ENCODE measurements around the gene ERN1.

ERN1 gene

DNA sequence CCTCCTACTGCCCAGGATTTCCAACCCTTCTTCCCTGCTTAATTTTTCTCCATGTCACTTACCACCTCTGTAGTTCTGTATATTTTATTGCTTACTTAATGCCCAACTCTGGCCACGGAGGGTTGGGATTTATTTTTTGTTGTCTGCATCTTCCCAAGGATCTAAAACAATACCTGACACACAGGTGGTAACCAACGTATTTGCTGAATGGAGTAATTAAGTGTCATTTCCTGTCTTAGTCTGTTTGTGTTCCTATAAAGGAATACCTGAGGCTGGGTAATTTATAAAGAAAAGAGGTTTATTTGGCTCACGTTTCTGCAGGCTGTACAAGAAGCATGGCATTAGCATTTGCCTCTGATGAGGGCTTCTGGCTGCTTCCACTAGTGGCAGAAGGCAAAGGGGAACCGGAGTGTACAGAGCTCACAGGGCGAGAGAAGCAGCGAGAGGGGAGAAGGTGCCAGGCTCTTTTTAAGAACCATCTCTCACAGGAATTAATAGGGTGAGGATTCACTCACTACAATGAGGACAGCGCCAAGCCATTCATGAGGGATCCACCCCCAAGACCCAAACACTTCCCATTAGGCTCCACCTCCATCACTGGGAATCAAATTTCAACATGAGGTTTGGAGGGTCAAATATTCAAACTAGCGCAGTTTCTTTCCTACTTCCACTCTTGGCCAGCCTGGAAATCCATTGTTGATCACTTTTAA is 44.8 kb downstream of the ERN1 start:
- DNase-seq (ENCODE audit: low read depth, low spot score) = no peak

DNA sequence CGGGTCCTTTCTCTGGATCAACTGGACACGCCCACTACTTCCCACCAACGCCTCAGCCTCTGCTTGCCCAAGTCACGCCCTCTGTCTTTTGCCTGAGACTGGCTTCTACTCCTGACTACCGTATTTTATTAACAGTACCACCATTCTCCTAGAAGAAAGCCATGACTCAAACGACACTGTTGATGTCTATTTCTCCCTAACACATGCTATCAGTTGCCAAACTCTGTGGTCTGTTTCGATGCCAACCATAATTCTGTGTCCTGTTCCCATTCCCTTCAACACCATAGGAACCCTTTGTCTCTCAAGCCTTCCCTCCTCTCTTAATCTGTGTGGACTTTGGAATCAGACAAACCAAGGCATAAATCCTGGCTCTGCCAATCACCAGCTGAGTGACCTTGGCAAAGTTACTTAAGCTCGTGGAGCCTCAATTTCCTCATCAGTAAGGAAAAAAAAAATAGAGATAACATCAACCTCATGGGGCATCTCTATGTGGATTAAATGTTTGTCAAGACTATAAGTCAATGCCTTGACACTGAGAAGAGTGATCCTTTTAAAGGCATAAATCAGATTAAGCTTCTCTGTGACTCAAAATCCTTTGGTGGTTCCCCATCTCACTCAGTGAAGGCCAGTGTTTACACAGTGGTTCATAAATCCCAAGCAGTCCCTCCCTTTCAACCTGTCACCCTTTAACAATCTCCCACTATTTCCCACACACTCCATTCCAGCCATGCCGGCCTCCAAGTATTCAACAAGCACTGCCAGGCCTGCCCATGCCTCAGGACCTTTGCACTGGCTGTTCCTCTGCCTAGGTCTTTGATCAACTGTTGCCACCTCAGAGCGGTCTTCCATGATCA is 45.6 kb downstream of the ERN1 start:
- DNase-seq (ENCODE audit: low read depth, low spot score) = no peak

DNA sequence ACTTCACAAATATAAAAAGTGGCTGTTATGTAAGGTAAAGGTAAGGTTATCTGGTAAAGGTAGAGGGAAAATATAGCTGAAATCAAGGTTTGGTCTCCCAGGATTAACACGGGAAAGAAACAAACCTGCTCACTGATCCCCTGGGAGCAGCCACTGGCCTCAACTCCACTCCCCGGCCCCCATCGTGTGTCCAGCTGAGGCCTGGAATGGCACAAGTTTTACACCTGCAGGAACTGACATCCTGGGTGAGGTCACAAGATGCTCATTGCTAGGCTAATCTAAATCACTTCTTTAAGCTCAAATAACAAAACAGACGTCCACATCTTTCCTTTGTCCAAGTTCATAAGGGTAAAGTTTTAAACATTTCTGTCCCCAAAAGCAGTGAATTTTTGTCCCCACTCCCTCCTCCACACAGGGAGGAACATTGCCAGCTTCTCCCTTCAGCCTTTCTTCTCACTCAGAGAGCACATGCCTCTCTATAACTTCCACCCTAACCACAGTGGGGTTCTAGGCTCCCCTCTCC is 46.3 kb downstream of the ERN1 start:
- DNase-seq (ENCODE audit: low read depth, low spot score) = no peak

DNA sequence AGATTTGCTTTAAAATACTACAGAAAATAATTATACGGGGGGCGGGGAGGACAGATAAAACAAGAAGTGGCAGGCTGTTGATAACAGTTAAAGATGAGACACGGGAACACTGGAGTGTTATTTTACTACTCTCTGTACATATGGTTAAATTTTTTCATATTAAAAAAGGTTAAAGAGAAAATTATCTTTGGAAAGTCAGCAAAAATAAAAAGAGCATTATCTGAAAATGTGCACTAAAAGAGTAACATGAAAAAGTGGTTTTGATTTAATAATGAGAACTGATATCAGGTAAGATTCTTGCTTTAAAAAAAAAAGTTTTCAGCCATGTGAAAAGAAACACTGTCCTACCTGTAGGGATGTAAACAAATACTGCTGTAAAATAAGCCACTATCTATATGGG is 46.9 kb downstream of the ERN1 start:
- DNase-seq (ENCODE audit: low read depth, low spot score) = no peak

DNA sequence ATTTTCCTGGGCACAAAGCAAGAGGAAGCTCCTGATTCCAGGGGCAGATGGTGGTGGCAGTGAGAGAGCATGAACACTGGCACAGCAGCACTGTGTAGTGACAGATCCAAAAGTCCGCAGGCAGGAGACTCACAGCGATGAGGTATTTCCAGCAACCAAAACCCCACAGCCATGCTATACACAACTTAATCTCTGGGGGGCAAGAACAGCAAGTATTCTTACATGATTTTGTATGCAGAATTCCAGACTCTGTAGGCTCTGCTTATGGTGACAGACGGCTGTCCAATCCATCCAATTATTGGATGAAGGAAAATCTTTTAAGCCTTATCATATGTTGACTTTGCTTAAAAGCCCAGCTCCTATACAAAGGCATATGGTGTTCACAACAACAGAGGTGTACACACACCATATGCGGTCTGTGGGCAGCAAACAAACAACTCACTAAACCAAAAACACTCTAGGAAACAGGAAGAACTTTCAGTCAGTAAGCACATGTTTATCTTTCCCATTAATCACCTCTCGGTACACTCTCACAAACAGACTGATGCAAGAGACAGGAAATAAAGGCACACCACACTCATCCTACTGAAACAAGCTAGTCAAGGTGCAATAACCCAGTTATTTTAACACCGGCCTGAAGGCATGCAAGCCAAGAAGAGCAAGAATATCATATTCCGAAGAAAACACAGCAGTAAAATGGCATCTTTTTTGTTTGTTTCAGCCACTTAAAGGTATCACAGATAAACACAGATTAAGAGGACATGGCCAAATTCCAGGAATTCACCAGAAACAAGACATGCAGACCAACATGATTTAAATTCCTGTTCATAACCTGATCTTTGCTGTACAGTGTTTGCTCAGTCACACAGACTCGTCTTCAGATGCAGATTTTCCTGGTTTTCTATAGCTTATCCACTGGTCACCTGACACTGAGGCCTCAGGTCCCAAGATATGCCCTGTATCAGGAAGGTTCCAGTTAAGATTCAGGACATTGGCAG is 47.8 kb downstream of the ERN1 start:
- no peak for DNase-seq (ENCODE audit: low read depth, low spot score)

DNA sequence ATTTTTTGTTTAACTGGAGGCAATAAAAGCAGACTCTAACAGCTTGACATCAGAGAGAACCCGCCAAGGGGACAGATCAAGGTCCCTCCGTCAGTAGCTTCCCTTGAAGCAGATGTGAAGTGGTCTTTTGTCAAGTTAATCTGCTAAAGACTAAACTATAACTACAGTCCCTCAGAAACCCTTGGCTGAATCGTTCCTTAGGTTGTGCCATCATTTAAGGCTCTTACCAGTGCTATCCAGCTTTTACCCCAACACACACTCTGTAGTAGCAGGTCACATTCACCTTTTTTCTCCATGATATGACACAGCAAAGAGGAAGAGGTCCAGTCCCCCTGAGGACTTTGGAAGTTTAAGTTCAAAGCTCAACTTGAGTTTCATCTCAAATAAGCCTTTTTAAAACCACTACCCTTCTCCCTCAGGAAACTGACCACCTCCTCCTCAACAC is 49.7 kb downstream of the ERN1 start:
- no peak for DNase-seq (ENCODE audit: low read depth, low spot score)

DNA sequence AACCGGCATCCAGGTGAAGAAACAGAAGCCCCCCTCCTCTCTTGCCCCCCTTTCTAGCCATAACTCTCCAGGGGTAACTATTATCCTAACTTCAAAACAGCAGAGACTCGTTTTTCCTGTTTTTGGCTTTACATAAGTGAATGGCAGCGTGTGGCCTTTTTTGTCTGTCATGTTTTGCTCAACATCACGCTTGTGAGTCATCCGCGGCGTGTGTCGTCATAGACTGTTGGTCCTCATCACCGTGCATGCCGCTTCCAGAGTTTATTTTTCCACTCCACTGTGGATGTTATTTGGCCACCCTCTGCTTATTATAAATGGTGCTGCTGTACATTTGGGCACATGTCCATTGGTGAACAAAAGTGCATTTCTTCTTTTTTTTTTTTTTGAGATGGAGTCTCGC is 52.6 kb downstream of the ERN1 start:
- DNase-seq (ENCODE audit: low read depth, low spot score) = no peak

DNA sequence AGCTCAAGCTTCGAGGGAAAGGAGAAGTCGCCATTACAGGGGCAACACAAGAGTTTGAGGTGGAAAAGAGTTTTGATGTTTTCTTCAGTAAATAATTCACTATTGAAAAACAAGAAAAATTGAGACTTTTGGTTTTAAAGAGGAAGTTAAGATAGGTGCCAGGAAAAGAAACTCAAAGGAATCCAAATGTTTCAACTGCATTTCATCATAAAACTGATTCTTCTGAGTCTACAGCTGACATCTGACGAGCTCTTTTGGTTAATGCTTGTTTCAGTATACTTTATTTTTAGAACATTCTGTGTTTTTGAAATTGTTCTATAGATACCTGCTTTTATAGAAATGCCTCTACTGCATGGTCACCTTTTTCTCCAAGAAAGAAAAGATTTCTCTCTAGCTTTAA is 54.0 kb downstream of the ERN1 start:
- DNase-seq (ENCODE audit: low read depth, low spot score) = no peak

DNA sequence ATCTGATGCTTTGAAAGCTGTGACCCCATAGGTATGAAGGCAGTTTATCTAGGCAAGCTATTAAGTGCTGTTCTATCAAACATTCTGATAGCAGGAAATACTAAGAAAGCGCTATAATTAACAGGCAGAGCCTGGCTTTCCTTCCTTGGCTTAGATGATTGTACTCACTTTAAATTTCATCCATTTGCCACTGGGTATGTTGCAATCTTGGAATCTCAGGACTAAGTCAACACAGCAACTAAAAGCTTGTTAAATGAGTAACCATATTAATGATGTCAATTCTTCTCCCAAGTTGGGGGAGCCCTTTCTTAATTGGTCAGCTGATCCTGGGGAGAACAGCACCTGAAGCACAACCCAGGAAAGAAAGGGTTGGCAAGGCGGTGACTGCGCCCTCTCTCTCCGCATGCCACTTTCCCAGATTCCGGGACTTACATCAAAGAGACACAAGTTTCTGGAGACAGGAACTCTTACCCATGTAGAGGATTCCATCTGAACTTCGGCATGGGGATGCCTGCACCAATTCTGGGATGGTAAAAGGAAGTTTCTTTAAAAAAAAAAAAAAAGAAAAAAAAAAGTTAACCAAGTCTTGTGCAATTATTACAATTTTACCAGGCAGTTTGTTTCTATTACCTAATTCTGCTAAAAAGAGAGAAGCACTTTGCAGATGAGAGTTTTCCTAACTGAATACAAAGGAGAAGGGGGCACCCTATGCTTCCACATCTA is 55.1 kb downstream of the ERN1 start:
- DNase-seq (ENCODE audit: low read depth, low spot score) = no peak

DNA sequence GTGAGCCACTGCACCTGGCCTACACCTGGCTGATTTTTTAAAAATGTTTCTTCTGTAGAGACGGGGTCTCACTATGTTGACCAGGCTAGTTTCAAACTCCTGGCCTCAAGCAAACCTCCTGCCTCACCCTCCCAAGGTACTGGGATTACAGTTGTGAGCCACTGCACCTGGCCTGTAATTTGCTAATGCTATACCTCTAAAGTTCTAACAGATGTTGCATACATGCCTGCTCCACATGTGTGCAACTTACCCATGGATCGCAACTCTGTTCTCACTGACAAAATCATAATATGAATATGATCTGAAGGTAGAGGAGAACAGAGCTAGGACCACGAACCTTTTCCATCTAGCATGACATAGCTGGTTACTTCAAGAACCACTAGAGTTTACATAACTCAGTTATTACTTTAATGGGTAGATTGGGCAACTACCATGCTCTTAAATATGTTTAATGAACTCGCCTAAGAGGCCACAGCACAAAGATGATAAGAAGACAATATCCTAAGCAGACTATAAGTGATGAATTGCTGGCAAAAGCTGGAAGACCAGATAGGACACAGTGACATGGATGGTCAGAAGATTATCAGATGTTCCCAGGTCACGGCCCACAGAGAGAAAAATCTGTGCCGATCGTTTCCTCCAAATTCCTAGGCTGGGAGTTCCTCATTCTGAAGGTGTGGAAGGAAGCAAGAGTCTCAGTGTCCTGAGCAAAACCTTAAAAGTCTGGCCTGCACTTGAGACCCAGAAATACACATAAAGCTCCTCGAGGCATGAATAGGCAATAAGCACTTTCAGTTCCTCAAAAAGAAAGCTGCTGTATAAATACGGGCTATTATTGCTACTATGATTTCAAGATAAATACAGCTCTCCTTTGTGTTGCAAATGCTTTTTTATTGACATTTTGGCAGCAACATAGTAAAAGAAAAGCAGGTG is 55.9 kb downstream of the ERN1 start:
- no peak for DNase-seq (ENCODE audit: low read depth, low spot score)

DNA sequence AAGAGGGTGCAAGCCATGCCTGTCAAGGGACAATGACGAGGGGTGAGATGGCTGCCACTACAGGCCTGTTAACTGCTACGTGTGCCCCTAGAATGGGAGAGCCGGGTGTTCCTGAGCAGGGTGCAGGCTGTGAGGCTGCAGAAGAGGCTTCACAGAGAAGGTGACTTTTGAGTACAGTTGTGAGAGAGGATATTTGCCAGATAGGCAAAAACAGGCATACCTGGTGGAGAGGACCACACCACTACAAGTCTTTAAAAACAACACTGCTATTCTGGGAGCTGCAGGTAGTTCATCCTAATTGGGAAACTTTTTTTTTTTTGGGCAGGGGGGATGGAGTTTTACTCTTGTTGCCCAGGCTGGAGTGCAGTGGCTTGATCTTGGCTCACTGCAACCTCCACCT is 58.8 kb downstream of the ERN1 start:
- no peak for DNase-seq (ENCODE audit: low read depth, low spot score)

DNA sequence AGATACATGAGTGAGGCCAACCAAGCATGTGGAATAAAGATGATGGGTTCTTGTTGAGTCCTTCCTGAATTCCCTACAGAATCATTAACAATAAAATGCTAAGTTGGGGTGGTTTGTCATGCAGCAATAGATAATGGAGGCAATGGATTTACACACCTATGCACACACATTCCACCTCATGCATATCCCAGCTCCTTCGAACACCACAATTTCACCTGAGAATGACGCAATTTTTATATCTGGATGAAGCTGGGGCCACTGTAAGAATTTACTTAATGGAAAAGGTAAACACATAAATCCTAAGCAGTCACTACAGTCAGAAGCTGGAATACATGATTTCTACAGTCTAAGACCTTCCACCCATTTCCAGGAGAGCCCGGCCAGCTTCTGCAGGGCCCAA is 59.7 kb downstream of the ERN1 start:
- no peak for DNase-seq (ENCODE audit: low read depth, low spot score)

DNA sequence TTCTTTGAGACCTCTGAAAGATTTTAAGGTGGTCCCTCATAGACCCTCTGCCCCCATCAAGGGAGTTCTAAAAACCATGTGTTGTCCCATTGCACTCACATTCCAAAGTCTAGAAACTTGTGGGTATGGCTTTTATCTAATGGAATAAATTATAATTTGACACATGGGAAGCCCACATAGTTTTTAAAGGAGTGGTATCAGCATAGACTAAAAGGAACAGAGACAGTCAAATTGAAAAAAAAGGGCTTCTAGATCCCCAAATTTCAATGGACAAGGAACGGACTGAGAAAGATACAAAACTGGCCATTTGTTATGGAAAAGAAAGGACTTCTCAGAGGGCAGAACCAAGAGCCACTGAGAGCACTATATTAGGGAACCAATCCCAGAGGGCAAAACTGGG is 60.8 kb downstream of the ERN1 start:
- no peak for DNase-seq (ENCODE audit: low read depth, low spot score)

DNA sequence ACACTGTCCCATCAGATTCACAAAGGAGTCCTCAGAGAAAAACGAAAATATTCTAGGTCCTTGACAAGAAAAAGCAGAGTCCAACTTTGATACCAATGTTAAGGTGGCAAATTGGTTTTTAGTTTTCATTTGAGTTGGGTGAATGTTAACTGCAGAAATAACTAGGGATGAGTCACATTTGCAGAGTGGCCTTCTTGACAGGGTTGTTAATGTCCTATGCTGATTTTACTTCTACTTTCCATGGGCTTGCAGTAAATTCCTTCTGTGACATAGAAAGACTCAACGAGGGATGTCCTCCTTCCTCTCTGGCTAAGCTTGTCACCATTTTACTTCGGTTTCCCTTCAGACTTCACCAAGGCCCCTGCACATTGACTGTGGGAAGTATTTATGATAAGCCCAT is 62.3 kb downstream of the ERN1 start:
- DNase-seq (ENCODE audit: low read depth, low spot score) = no peak

DNA sequence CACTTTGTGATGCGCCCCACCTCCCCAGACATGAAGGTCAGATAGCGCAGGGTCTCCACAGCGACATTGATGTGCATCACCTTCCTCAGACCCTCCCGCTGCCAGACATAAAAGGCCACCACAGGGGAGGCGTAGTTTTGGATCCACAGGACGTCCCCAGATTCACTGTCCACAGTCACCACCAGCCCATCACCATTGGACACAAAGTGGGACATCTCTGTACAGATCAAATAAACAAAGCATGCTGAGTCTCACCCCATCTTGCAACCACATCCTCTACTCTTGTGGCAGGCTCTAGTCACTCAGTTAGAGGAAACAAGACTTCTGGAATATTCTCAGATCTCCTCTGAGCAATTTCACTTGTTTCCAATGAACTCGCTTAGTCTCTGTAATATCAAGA is 63.2 kb downstream of the ERN1 start:
- no peak for DNase-seq (ENCODE audit: low read depth, low spot score)

DNA sequence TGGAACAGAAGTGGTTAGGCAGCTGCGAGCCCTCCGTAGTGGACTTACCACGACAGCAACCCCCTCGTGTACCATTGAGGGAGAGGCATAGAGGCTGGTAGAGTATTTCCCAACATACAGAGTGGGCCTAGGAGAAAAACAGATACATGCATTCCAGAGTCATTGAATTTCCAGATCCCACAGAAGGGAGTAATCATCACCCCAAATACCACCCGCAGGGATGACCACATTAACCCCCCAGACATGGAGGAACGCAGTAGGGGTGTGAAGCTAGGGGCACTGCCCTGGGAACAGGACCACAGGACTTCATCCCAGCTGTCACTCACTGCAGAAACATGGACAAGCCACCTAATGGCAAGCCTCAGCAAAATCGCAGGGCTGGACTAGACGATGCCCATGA is 64.8 kb downstream of the ERN1 start:
- DNase-seq (ENCODE audit: low read depth, low spot score) = no peak

DNA sequence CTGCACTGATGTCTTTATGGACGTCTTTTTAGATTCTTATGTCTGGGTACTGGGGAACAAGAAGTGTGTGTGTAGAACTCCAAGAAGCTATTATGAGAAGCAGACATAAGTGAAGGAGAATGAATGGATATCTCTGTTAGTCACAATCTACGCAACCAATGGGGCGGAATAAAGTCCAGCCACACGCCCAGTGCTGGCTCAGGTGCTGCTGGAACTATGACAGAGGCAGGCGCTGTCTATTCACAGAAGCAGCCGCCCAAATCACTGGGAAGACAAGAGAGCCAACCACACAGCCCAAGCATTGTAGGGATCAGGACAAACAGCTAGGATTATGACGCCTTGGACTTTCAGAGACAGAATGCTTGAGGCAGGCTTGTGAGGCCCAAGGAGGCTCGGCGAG is 65.6 kb downstream of the ERN1 start:
- no peak for DNase-seq (ENCODE audit: low read depth, low spot score)

DNA sequence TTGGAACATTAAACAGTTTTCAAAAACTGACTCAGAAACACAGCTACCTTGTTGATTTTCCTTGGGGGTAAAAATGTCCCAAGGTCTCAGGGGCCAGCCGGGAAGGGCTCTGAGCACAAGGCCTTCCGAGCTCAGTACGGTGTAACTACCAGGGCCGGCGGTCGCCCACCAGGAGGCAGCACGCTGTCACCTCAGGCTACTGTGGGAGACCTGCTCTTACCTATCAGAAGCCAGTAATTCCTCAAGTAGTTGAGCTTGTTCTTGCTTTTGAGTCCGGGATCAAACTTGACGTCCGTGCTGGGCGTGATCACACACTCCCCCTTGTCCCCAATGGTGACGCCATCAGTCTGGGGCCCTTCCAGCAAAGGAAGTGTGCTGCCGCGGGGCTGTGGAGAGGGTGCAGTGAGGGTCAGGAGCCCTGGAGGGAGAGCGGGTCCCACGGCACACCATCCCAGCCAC is 66.1 kb downstream of the ERN1 start:
- no peak for DNase-seq (ENCODE audit: low read depth, low spot score)

DNA sequence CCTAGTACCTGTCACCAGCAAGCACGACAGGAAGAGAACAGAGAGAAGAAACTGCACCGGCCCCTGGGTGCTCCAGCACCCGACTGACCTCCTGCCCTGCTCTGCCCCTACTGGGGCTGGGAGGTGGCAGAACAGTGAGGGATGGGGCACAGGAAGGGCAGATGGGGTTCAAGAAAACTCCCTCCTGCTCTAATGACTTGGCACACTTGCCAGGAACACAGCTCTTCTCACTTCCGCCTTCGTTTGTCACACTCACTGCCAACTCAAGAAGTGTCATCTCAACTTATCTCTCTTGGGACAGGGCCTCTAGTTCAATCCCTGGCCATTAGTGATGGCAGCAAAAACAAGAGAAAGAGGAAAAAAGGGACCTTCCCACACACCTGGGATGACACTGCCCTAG is 66.9 kb downstream of the ERN1 start:
- no peak for DNase-seq (ENCODE audit: low read depth, low spot score)
